Astrocyte of the cerebellum (primary cell): Measurements from ENCODE around the gene SPRED3.

Experiments
- DNase-seq: peaks from one replicate; pipeline ENCODE4 v3.0.0-alpha.2; 2011; ENCODE audit warnings: low read depth
- H3K4me3 ChIP-seq: 2 replicates; pipeline ENCODE4 v1.5.1; 2011; ENCODE audit warnings: mild to moderate bottlenecking, low read depth, low read length, moderate library complexity
- CTCF ChIP-seq: IDR thresholded peaks from 2 replicates; pipeline ENCODE4 v1.5.1; 2012; ENCODE audit warnings: low read length, low read depth, moderate library complexity, mild to moderate bottlenecking; ENCODE audit errors: missing control alignments
- in situ Hi-C: cut with HindIII; loops from 2 replicates; pipeline ENCODE4 v1.10.0; 2017; ENCODE audit warnings: low sequenced_read_pairs

Gene SPRED3

GRCh38 chr19:38429055-38429810, 40.7 kb downstream of the SPRED3 start:
- in situ Hi-C loops = no loop called here
- DNase-seq = no peak
- TF ChIP-seq CTCF = no peak
- no peak overlapping the region for H3K4me3 ChIP-seq

- in situ Hi-C loops = no loop called here
- no peak for TF ChIP-seq CTCF
Measured at GRCh38 chr19:38429811-38430156, 41.3 kb downstream of the SPRED3 start.

GRCh38 chr19:38430931-38431330, 42.4 kb downstream of the SPRED3 start:
- TF ChIP-seq CTCF = no peak
- in situ Hi-C loops = no loop called here
- no peak for DNase-seq
- no peak overlapping the region for H3K4me3 ChIP-seq

More at GRCh38 chr19:38429811-38430156, 41.3 kb downstream of the SPRED3 start:
- DNase-seq = no peak
- H3K4me3 ChIP-seq = no peak overlapping the region

GRCh38 chr19:38433268-38433733, 44.8 kb downstream of the SPRED3 start, which contains the start of gene RYR1:
RYR1 (plus strand) TSS chr19:38433691; CDS start chr19:38433830, 139 bp downstream.
- DNase-seq = no peak
- in situ Hi-C loops = no loop called here
- no peak within 1 kb of the TSS for H3K4me3 ChIP-seq
- no peak for TF ChIP-seq CTCF

- no peak overlapping the region for H3K4me3 ChIP-seq
- no peak for TF ChIP-seq CTCF
- DNase-seq = no peak
- in situ Hi-C loops = no loop called here
Measured at GRCh38 chr19:38434549-38435051, 46.1 kb downstream of the SPRED3 start.

GRCh38 chr19:38437295-38437694, 48.8 kb downstream of the SPRED3 start:
- TF ChIP-seq CTCF = no peak
- DNase-seq = no peak
- in situ Hi-C loops = no loop called here
- no peak overlapping the region for H3K4me3 ChIP-seq
